ENCODE results near the gene PATJ.

PATJ gene

DNA sequence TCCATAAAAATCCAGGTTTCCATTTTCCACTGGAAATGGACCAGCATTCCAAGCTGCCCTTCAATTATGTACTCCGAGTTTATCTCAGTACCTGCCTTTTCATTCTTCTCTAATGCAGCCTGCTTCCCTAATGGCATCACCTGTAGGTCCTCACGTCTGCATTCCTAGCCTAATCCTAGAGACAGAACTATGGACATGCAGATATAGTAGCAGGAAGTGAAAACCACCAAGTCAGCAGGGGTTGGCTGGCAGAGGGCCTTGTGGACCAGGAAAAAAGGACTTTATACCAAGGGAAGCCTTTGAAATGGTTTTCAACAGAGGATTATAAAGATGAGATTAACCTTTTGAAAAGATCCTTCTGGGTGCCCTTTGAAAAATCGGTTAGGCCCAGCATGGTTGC is 316.7 kb downstream of the PATJ start:
- DNase-seq = no peak

DNA sequence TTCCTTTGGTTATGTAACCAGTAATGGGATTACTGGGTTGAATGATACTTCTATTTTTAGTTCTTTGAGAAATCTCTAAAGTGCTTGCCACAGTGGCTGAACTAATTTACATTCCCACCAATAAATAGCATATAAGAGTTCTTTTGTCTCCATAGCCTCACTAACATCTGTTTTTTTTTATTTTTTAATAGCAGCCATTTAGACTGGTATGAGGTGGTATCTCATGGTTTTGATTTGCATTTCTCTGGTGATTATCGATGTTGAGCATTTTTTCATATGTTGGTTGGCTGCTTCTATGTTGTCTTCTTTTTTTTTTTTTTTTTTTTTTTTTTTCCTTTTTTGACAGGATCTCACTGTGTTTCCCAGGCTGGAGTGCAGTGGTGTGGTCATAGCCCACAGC is 319.8 kb downstream of the PATJ start:
- DNase-seq = no peak

DNA sequence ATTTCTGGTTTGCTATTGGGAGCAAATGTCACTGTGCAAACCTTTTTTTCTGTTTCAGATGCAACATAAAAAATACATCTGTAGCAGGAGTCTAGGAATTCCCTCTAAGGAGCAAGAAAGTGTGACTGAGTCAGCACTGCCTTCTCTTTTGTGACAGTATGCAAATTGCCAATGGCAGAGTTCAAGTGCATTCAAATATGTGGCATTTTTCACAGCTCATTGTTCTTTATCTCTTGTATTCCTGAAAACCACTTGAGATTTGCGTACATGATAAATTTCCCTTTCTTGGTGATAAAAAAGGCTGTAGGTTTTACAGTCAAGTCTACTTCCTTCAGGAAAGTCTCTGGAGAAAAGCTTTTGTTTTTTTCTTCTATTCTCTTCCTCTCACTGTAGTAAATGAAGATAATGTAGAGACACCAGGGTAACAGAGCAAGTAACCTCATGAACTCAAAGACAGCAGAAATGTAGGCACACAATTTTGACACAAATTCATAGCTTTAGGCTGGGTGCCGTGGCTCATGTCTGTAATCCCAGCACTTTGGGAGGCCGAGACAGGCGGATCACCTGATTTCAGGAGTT is 322.6 kb downstream of the PATJ start:
- DNase-seq = no peak

DNA sequence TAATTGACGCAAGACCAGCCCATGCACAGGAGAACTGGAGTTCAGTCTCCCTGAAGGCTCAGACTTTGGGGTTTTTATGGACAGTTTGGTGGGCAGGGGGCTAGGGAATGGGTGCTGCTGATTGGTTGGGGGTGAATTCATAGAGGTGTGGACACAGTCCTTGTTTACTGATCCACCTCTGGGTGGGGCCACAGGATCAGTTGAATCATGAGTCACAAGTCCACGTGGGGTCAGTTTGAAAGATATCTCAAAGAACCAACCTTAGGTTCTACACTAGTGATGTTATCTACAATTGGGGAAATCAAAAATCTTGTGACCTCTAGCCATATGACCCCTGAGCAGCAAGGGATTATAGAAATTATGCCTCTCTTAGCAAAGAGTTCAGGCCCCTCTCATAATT is 324.4 kb downstream of the PATJ start:
- no peak for DNase-seq

DNA sequence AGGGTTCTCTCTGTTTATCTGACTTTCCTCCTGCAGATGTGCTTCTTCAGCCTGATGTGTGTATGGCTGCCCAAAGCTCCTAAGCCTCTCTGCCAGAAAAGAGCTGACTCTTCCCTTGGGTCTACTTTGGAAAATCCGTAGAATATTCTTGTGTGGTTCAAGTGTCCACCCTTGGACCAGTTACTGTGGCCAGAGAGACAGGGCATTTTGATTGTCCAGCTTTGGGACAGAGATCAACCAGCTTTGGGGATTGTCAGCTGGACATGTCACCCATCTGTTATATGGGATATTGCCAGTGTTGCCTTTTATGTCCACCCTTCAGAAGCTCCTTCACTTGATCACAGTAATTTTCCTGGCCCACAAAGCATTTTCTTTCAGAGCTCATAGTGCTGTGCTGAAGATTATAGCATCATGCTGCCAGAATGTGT is 326.1 kb downstream of the PATJ start:
- no peak for DNase-seq

DNA sequence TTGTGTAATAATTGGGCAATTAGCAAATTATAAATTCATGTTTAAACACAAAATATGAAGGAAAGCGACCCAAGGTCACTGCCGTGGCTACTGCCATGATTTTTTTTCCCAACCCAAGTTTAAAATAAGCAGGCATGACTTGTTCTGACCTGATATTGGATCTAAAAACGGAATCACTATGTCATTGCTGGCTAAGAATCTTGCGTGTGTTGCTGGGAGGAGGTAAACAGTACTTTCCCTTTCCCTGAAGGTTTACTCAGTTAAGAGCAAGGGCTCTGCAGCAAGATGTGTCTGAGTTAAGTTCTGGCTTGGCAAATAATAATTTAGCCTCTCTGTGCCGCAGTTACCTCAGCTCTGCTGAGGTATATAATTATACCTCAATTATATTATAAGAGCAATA is 326.7 kb downstream of the PATJ start:
- DNase-seq = peak; percentile 64

DNA sequence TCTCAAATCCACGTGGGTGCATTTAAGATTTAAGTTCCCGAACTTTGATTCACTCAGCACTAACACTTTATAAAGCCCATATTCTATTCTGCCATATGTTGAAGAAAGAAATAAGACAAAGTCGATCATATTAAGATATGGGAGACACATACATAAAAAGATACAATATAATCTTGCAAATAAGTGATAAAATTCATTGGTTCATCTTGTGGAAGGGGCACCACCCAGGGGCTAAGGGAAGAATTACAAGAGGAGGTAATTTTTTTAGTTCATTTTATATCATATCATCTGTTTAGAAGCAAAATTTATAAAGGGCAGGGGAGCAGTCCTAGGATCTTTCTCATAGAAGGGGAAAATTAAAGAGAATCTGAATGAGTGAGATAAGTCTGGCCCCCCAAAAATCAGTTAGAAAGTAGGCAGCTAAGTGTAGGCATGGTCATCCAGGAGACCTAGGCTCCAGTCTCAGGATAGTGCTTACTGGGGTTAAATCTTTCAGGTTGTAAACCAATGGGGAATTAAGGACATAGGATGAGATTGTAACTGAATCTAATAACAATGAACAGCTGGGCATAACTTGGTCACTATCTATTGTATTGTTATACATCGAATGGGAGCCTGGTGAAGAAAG is 328.2 kb downstream of the PATJ start:
- no peak for DNase-seq

DNA sequence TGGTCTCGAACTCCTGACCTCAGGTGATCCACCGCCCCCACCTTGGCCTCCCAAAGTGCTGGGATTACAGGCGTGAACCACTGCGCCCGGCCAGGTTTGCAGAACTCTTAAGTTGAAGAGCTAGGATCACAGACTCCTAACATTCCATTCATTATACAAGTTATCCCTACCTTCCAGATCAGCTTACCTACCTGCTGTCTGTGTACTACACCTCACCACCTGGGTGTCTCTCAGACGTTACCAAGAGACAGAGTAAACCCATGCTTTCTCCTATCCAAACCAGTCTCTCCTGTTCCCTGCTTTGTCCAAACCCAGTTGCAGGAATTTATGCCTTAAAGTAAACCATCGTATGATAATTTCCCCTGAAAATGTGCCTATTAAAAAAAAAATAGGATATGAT is 329.4 kb downstream of the PATJ start:
- no peak for DNase-seq

DNA sequence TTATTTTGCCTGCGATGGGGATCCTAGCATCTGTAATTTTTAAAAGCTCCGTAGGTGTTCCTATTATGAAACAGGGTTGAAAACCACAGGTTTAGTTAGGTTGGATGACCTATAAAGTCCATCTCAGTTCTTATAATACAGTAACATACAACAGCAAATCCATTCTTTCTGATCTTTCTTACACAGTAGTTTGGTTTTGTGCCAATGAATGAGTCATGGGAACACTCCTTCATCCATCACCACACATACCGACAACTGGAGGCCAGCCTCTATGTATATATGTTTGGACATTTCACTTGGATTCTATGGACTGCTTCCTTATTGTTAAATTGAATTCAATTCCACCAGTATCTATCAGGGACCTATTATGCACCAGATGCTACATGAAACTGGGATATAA is 334.0 kb downstream of the PATJ start:
- no peak for DNase-seq

DNA sequence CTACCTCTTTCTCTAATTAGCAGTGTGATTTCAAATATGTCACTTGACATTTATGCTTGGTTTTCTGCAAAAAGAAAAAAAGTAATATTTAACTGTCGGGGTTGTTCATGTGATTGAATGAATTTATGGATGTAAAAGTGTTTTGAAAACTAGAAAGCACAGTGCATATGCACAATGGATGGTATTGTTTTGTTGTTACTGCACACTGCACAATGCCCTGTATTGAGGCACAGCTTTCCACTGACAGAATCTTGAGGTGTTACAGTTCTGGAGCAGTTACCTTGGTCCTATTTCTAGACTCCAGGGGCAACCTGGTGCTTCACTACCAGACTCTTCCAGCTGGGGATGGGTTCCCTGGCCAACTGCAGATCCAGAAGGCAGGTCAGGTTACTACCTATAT is 335.5 kb downstream of the PATJ start:
- no peak for DNase-seq

DNA sequence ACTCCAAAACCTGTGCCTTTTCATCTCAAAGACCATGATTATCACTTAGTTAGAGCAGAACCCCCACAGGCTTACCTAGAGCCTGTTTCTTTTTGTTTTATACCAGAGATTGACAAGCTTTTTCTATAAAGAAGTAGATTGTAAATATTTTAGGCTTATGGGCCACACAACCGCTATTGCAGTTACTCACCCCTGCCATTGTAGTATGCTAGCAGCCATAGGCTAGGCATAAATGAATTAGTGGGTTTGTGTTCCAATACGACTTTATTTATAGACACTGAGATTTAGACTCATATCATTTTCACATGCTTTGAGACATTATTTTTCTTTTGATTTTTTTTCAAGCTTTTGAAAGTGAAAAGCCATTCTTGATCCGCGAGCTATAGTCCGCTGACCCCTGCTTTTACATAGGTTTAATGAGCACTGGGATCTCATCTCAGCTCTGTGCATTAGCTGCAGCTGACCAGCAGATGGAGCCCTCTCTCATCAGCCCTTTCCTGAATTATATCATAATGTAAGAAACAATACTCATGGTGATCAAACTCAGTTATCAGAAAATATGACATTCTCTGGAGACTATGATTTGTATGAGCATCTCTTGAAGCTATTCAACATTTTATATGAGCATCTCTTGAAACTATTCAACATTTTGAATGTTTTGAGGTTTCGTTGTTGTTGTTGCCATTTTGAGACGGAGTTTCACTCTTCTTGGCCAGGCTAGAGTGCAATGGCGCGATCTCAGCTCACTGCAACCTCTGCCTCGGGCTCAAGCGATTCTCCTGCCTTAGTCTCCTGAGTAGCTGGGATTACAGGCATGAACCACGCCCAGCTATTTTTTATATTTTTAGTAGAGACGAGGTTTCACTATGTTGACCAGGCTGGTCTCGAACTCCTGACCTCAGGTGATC is 340.4 kb downstream of the PATJ start:
- DNase-seq = no peak

DNA sequence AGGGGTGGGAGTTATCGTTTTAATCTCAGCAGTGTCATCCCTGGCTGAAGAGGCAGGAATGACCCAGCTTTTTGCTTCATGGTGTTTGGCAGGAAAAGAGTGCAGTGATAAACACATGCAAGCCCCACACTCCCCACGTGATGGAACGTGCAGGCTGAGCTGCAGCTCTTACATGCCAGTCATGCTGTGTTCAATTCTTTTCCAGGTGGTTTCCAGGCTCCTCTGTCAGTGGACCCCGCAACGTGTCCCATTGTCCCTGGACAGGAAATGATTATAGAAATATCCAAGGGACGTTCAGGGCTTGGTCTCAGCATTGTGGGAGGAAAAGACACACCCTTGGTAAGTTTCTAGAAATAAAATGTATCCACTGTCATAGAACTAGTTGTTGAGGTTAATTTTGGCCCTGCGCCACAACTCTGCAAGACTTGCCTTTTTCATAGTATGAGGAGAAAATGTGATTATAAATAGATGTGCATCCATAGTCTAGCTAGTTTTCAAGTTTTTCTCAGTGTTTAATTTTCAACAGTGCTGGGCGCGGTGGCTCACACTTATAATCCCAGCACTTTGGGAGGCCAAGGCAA is 342.1 kb downstream of the PATJ start:
- DNase-seq = no peak

DNA sequence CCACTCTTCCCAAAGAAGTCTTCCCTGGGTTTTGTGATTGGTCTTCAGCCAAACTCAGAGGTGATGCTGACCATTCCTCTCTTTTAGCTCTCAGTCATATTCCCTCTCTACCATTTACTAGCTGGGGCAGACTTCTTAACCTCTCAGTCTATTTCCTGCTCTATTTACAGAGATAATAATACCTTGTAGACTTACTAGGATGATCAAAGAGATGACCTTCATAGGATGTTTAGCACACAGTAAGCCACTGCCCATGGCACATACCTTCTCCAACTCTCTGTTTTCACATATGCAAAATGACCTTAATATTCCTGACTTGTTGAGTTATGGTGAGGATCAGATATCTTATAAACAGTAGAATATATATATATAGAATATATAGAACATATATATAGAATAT is 346.2 kb downstream of the PATJ start:
- no peak for DNase-seq

DNA sequence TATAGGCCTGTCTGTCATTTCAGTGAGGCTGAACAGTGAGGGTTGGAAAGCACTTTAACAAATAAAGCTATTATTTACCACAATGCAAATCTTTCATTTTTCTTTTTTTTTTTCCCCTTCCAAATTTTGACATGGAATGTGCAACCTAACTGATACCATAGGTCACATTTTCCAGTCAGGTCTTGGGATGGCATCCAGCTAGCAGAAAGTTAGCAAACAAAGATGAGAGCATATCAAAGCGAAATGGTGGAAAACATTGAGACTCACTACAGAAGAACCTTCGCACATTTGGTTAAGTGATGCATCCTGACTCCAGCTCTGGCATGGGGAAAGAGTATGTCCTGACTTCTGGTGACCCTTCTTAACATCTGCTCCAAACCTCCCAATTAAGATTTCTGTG is 347.3 kb downstream of the PATJ start:
- DNase-seq = no peak

DNA sequence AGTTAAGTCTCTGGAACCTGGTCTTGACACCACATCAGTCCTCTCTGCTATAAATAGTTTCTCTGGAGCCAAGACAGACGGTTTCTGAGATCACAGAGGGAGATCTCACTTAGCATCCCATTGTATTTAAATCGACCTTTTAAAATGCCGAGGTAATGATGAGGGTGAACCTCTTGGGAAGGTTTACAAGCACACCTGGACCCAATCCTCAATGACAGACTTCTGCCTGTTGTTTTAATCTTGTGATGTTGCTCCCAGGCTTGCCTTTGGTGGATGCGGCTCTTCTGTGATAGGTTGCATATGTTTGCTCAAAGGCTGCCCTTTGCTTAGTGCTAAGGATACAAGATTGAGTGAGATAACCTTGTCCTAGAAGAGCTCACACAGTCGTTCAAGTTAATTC is 347.7 kb downstream of the PATJ start:
- no peak for DNase-seq

DNA sequence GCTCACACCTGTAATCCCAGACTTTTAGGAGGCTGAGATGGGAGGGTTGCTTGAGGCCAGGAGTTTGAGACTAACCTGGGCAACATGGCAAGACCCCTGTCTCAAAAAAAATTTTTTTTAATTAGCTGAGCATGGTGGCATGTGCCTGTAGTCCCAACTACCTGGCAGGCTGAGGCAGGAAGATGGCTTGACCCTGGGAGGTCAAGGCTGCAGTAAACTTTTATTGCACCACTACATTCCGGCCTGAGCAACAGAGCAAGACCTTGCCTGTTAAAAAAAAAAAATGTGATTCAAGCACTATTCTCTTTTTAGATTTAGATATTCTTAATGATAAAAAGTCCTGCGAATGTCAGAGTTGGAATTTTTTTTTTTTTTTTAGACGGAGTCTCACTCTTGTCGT is 349.8 kb downstream of the PATJ start:
- no peak for DNase-seq

DNA sequence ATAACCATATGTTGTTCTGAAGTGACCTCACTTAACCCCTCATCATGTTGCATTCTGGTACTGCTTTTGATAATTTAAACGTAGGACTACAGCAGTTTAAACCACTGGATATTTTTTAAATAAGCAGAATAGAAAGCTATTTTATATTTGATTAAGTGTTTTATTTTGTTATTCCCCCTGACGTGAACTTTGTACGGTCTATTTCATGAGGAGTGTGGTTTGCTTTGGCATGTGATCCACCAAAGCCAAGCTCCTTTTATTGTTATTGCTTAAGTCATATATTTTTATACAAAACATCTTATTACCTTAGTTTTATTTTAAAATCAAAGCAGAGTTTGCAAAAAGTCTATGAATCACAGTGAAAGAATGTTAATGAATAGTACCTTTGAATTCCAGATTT is 351.0 kb downstream of the PATJ start:
- DNase-seq = no peak

DNA sequence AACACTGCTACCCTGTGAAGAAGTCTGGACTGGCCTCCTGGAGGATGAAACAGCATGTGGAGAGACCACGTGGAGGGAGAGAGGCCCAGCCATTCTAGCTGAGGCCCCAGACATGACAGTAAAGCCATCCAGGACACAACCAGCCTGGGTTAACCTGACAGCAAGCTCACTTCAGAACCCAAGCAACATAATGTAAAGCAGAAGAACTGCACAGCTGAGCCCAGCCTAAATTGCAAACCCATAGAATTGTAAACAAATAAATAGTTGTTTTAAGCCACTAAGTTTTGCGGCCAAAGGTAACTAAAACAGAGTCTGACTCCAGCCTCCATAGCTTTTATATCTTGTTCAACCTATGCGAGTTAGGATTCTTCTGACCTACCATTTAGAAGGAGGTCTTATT is 355.2 kb downstream of the PATJ start:
- DNase-seq = no peak

DNA sequence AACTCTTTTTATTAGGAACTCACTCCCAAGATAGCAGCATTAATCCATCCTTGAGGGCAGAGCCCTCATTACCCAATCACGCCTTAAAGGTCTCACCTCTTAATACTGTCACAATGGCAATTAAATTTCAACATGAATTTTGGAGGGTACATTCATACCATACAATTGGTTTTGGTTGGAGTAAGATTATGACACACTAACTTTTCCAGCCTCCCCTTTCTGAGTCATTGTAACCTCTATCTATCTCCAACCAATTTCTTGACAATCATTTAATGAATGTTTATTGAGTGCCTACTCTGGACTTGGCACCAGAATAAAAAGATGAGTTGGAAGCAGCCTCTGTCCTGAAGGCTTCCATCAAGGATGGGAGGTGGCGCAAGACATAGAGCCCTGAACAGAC is 358.2 kb downstream of the PATJ start:
- DNase-seq = no peak

DNA sequence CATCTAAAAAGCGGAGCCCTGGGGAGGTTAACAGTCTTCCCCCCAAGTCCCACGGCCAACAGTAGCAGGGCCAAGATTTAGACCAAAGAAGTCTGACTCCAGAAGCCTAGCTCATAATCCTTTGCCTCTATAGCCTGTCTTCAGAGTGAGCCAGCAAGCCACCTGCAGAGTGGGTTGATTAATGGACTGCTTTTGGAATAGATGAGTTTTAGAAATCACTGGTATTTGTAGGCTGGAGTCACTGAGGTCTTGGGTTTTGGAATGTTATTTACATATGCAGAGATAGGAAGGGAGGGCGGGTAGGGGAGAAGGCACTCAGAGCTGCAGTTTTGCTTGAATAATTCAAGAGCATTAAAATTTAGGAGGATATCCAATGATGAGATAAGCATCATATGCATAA is 361.6 kb downstream of the PATJ start:
- DNase-seq = no peak

DNA sequence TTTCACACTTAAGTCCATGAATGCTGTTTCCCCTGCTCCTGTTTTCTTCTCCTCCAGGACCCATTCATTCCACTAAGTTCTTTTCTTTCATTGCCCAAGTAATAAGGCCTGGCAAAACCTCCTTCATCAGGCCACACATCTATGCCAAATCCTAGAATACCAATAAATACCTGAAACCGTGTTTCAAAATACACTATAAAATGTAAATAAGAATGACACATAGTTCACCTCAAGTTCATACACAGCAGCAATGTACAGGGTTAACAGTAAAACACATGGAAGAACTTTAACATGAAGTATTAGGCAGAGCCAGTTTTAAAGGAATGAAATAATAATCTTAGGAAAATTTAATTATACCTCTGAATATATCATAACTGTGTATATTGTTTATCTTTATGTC is 365.6 kb downstream of the PATJ start:
- no peak for DNase-seq

DNA sequence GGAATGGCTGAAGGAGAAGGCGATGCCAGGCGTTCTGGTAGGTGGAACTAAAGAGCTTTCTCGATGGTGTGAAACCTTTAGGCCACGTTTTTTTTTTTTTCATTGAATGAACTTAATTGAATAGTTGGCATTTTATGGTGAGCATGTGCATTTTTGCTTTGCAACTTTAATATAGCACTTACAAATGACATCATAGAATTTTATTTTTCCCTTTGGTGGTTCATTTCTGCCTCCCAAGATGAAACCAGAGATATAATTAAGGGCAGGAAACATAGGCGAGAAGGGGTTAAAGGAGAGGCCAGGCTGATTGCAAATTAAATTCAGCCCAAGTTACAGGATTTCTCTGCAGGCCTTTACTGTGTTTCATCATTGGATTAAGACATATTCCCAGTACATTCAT is 366.8 kb downstream of the PATJ start:
- DNase-seq = no peak

DNA sequence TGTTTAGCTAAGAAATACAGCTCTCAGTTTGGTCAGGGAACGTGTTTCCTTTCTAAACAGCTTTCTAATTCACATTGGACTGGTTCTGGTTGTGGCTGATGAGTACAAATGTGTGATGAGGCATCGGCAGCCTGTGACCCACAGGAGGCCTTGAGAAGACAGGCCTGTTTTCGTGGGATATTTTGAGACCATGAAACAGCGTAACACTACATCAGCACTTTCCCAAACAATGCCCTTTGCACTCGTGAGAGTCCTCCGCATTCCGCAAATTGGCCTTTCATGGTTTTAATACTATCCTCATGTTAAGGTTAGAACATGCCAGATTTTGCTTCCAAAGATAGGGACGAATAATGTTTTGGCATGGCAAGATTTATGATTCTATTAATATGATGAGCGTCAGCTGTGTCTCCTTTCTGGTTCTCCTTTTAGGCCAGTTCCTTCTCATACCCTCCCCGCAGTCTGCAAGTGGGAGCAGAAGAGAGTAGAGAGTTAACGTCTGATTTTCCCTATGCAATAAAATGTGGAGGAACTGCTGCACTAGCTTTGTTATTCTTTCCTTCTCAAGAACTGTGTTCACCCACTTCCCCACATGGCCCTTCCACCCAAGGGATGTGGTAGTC is 368.0 kb downstream of the PATJ start:
- DNase-seq = no peak

DNA sequence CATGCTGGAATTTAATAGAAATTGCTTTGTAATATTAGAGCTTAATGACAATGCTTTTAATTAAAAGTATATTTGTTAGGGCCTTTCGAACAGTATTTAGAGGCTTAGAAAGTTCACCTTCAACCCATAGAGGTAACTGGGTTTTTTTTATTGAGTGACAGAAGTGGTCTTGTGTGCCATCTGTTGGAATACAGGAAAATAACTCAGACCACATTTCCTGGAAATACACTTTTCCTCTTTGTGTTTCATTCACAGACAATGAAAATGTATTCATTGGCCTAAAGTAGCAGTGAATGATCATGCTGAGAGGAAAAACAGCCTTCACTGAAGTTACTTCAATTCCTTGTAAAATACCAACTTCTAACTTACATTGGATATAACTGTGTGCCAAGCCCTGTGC is 368.8 kb downstream of the PATJ start:
- no peak for DNase-seq
